ENCODE measurements around the gene DEFB129. TPM values are rescaled to one million over a fixed set of nuclear protein-coding genes. Genes with fewer than 3 reads are reported as not detected.
A peak's percentile ranks its signal among the peaks of the same experiment; 100 is the strongest.

Gene DEFB129
- total and polyA plus RNA-seq, 11 donors, result not detected

DNA sequence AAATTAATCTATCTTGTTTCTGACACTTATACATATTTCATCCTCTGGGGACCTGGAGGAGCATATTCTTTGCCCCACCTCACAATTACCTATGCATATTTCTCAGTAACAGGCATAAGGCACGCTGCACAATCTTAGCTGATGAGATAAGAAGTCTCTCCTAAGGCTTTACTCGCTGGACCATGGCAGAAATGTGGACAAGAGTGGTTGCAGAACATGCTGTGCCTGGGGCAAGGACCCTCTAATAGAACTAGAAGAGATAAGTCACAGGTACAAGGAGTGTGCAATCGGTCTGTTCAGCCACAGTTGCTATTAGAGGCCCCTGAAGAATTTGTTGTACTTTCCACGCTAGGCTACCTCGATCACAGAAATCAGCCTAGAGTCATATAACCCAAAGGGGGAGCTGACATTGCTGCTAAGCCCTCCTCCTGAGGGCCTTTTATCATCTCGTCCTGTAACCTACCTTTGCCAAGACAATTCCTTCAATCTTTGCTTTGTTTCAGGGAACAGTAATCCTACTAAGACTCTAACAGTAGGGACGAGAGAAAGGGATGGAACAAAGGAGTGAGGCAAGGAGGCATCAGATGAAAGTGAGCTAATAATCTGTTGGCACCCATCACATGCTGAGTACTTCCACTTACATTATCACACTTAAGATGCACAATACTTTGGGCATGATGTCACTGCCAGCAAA is 16.1 kb upstream of the DEFB129 start:
- H3K4me1 ChIP-seq, result peaks cover 0 to 8% (median 0%) of the 10 kb centered on the region in 12 donors
- DNase-seq (no peak), ATAC-seq (peak in 1 of 4 donors; percentile 21)
- intact Hi-C loops (cut with DNase I), result loop anchor here in 1 of 10 donors (5.0 kb wide), 1 partner anchor 56 kb away; no protein-coding TSS in a partner anchor
- no peaks in the 10 kb centered on the region for H3K9me3 ChIP-seq
- H3K36me3 ChIP-seq, result no peaks in the 10 kb centered on the region
- H3K27me3 ChIP-seq, result no peaks in the 10 kb centered on the region
- H3K27ac ChIP-seq, result no peak overlapping the region
- H3K4me3 ChIP-seq, result no peak overlapping the region
- 28 to 50% (median 47%) methylated on average over 7 of the region's 7 CpGs for WGBS, 4 donors
- TF ChIP-seq, protein P1, sequence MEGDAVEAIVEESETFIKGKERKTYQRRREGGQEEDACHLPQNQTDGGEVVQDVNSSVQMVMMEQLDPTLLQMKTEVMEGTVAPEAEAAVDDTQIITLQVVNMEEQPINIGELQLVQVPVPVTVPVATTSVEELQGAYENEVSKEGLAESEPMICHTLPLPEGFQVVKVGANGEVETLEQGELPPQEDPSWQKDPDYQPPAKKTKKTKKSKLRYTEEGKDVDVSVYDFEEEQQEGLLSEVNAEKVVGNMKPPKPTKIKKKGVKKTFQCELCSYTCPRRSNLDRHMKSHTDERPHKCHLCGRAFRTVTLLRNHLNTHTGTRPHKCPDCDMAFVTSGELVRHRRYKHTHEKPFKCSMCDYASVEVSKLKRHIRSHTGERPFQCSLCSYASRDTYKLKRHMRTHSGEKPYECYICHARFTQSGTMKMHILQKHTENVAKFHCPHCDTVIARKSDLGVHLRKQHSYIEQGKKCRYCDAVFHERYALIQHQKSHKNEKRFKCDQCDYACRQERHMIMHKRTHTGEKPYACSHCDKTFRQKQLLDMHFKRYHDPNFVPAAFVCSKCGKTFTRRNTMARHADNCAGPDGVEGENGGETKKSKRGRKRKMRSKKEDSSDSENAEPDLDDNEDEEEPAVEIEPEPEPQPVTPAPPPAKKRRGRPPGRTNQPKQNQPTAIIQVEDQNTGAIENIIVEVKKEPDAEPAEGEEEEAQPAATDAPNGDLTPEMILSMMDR (IDR thresholded peaks at IDR 0.05), result no peak
- TF ChIP-seq POLR2A (IDR thresholded peaks at IDR 0.05), result no peak

DNA sequence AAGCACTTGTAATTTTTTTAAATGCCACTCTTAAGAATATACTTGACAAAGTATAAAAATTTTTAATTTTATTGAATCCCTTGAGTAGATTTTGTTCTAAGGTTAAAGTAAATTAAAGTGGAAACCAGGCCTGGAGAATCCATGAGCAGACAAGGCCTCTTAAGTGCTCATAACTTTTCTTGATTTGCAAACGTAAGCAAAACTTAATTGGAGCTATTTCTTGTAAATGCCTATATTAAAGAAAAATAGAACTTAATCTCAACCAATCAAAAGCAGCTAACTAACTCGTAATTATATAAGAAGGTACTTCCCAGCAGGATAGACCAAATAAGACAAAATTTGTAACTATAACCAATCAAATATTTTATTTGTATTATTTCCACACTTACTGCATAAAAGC is 12.7 kb upstream of the DEFB129 start:
- DNase-seq (no peak), ATAC-seq (no peak)
- Histone ChIP-seq H3K4me3 (no peak overlapping the region), H3K4me1 (peaks cover 0 to 10% (median 0%) of the 10 kb centered on the region in 12 donors), H3K9me3 (no peaks in the 10 kb centered on the region), H3K27me3 (peaks cover 0 to 7% (median 0%) of the 10 kb centered on the region in 9 donors), H3K36me3 (no peaks in the 10 kb centered on the region), H3K27ac (no peak overlapping the region)
- 51 to 63% (median 54%) methylated on average over 2 of the region's 2 CpGs for WGBS, 4 donors
- intact Hi-C loops (cut with DNase I), result loop anchor here in 1 of 10 donors (5.0 kb wide), 1 partner anchor 53 kb away; no protein-coding TSS in a partner anchor
- TF ChIP-seq POLR2A (IDR thresholded peaks at IDR 0.05), result no peak
- TF ChIP-seq, protein P1 (IDR thresholded peaks at IDR 0.05), result no peak

DNA sequence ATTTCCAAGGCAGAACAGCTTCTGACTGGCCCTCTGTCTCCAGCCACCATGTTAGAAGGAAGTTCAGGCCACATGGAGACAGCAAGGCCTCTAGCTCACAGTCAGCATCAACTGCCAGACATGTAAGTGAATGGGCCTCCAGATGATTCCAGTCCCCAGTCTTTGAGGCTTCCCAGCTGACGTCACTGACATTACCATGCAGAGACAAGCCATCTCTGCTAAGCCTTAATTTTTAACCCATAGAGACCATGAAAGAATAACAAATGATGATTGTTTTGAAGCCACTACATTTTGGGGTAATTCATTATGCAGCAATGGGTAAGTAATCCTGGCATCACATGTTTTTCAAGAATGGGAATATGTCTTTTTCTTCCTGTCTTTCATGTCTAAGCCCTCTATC is 11.3 kb upstream of the DEFB129 start:
- TF ChIP-seq POLR2A (IDR thresholded peaks at IDR 0.05), result no peak
- TF ChIP-seq, protein P1 (IDR thresholded peaks at IDR 0.05), result no peak
- intact Hi-C loops (cut with DNase I), result no loop called here

GRCh38 chr20:217266-217665 is 9.8 kb upstream of the DEFB129 start:
- H3K27ac ChIP-seq, result peak overlapping the region; percentile 6 to 78 (median 61)
- intact Hi-C loops (cut with DNase I), result no loop called here

More for the DNA sequence above, 11.3 kb upstream of the DEFB129 start:
- WGBS, 4 donors, result 40 to 52% (median 50%) methylated on average over 1 of the region's 1 CpG
- Histone ChIP-seq H3K36me3 (no peaks in the 10 kb centered on the region), H3K27ac (peak overlapping the region in 2 of 12 donors; percentile 64 to 77), H3K4me3 (no peak overlapping the region), H3K27me3 (peaks cover 0 to 14% (median 0%) of the 10 kb centered on the region in 9 donors), H3K4me1 (peaks cover 0 to 9% (median 0%) of the 10 kb centered on the region in 12 donors), H3K9me3 (no peaks in the 10 kb centered on the region)
- DNase-seq (no peak), ATAC-seq (no peak)

More at GRCh38 chr20:217266-217665, 9.8 kb upstream of the DEFB129 start:
- H3K27me3 ChIP-seq, result peaks cover 0 to 14% (median 0%) of the 10 kb centered on the region in 9 donors
- peaks cover 0 to 9% (median 0%) of the 10 kb centered on the region in 12 donors for H3K4me1 ChIP-seq
- no peak overlapping the region for H3K4me3 ChIP-seq
- H3K9me3 ChIP-seq, result no peaks in the 10 kb centered on the region
- no peaks in the 10 kb centered on the region for H3K36me3 ChIP-seq
- TF ChIP-seq, protein P1 (IDR thresholded peaks at IDR 0.05), result no peak
- TF ChIP-seq POLR2A (IDR thresholded peaks at IDR 0.05), result no peak
- ATAC-seq, result peak; percentile 85 to 94 (median 90)
- 18 to 35% (median 25%) methylated on average over 1 of the region's 1 CpG for WGBS, 4 donors
- no peak for DNase-seq
